HG03457 (cell line): ENCODE results near the gene CPA3.

Source experiments
- ATAC-seq: cut with Tn5 transposase; IDR thresholded peaks from one replicate; pipeline ENCODE4 v1.9.1; 2021; ENCODE audit warnings: moderate number of reproducible peaks; ENCODE audit not compliant: unreplicated experiment

CPA3 gene

GRCh38 chr3:148857316-148857715 lies 7.8 kb upstream of the CPA3 start:
- ATAC-seq = no peak

- ATAC-seq = no peak
Measured at GRCh38 chr3:148861277-148861869, 3.7 kb upstream of the CPA3 start.

GRCh38 chr3:148863297-148863696 lies 1.8 kb upstream of the CPA3 start:
- ATAC-seq = no peak

- no peak for ATAC-seq
Measured at GRCh38 chr3:148863814-148864213, 1.3 kb upstream of the CPA3 start.

GRCh38 chr3:148866261-148866660 lies 1.2 kb downstream of the CPA3 start:
- no peak for ATAC-seq

- ATAC-seq = no peak
Measured at GRCh38 chr3:148873270-148873927, 8.3 kb downstream of the CPA3 start.

GRCh38 chr3:148873977-148874376 lies 8.9 kb downstream of the CPA3 start:
- ATAC-seq = no peak

GRCh38 chr3:148878095-148878494 lies 13.0 kb downstream of the CPA3 start:
- no peak for ATAC-seq

GRCh38 chr3:148879256-148879655 lies 14.2 kb downstream of the CPA3 start:
- no peak for ATAC-seq

- no peak for ATAC-seq
Measured at GRCh38 chr3:148880681-148881080, 15.6 kb downstream of the CPA3 start.

GRCh38 chr3:148881286-148881685 lies 16.2 kb downstream of the CPA3 start:
- ATAC-seq = no peak

- ATAC-seq = no peak
Measured at GRCh38 chr3:148882288-148882687, 17.2 kb downstream of the CPA3 start.

GRCh38 chr3:148883163-148883562 lies 18.1 kb downstream of the CPA3 start:
- no peak for ATAC-seq

- ATAC-seq = no peak
Measured at GRCh38 chr3:148884261-148884660, 19.2 kb downstream of the CPA3 start.

- no peak for ATAC-seq
Measured at GRCh38 chr3:148889828-148890227, 24.7 kb downstream of the CPA3 start.

- no peak for ATAC-seq
Measured at GRCh38 chr3:148896062-148896461, 31.0 kb downstream of the CPA3 start.

- no peak for ATAC-seq
Measured at GRCh38 chr3:148901987-148902791, 37.1 kb downstream of the CPA3 start.

GRCh38 chr3:148903022-148903442 lies 37.9 kb downstream of the CPA3 start:
- no peak for ATAC-seq

- ATAC-seq = no peak
Measured at GRCh38 chr3:148903941-148904340, 38.8 kb downstream of the CPA3 start.

GRCh38 chr3:148906667-148907066 lies 41.6 kb downstream of the CPA3 start:
- no peak for ATAC-seq

- no peak for ATAC-seq
Measured at GRCh38 chr3:148911173-148911572, 46.1 kb downstream of the CPA3 start.

GRCh38 chr3:148911592-148911991 lies 46.5 kb downstream of the CPA3 start:
- ATAC-seq = no peak
